ENCODE results near the gene SARS1. TPM values are rescaled to one million over a fixed set of nuclear protein-coding genes. Genes with fewer than 3 reads are reported as not detected.

The SARS1 gene
- total RNA-seq, 1 experiment from 2014 or later: 129 TPM

GRCh38 chr1:109252893-109253802 is 39.4 kb downstream of the SARS1 start:
- no peaks in the 10 kb centered on the region for H3K9me3 Mint-ChIP-seq (ENCODE audit: low read depth, unreplicated experiment)
- no peak for DNase-seq
- no peak for TF ChIP-seq CTCF (IDR thresholded peaks at IDR 0.05; ENCODE audit: unreplicated experiment)
- no peak overlapping the region for H3K27ac Mint-ChIP-seq (ENCODE audit: unreplicated experiment)
- H3K27me3 Mint-ChIP-seq (ENCODE audit: unreplicated experiment): no peaks in the 10 kb centered on the region
- intact Hi-C loops (cut with micrococcal nuclease; ENCODE audit: unreplicated experiment): no loop called here
- peaks cover 5% of the 10 kb centered on the region for H3K36me3 Mint-ChIP-seq (ENCODE audit: insufficient read depth, unreplicated experiment)
- H3K4me3 Mint-ChIP-seq (ENCODE audit: low read depth, unreplicated experiment): no peak overlapping the region
- peaks cover 14% of the 10 kb centered on the region for H3K4me1 Mint-ChIP-seq (ENCODE audit: low read depth, unreplicated experiment)
- no TSS peak for BruUV-seq (replicated peaks)
- CTCF ChIA-PET: no interaction called here

GRCh38 chr1:109253803-109254620 is 40.3 kb downstream of the SARS1 start:
- Mint-ChIP-seq H3K27me3 (ENCODE audit: unreplicated experiment) (no peaks in the 10 kb centered on the region), H3K36me3 (ENCODE audit: insufficient read depth, unreplicated experiment) (peaks cover 5% of the 10 kb centered on the region), H3K4me3 (ENCODE audit: low read depth, unreplicated experiment) (no peak overlapping the region), H3K4me1 (ENCODE audit: low read depth, unreplicated experiment) (peaks cover 14% of the 10 kb centered on the region), H3K27ac (ENCODE audit: unreplicated experiment) (no peak overlapping the region), H3K9me3 (ENCODE audit: low read depth, unreplicated experiment) (no peaks in the 10 kb centered on the region)
- intact Hi-C loops (cut with micrococcal nuclease; ENCODE audit: unreplicated experiment): no loop called here
- no TSS peak for BruUV-seq (replicated peaks)
- no peak for DNase-seq
- CTCF ChIA-PET: no interaction called here
- TF ChIP-seq CTCF (IDR thresholded peaks at IDR 0.05; ENCODE audit: unreplicated experiment): no peak

DNA sequence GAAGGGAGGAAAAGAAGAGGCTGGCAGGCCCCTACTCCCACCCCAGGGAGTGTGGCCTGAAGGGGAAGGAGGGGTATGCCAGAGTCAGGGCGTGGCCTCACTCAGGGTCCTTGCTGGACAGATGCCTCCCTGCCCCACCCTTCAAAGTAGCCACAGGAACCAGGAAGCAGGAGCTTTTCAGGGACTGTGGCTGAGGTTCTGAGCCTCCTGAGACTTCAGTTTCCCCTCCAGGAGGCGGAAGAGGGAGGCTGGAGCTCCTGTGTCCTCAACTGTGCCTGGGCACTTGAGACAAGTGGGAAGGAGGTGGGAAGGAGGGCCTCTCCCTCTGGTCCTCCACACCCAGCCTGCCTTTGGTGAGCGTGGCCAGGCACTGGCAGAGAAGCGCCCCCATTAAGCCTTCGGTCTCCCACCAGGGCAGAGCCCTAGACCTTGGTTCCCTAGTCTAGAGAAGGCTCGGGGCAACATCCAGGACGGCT is 40.9 kb downstream of the SARS1 start:
- no TSS peak for BruUV-seq (replicated peaks)

More for the DNA sequence above, 40.9 kb downstream of the SARS1 start:
- peaks cover 14% of the 10 kb centered on the region for H3K4me1 Mint-ChIP-seq (ENCODE audit: low read depth, unreplicated experiment)
- CTCF ChIA-PET: no interaction called here
- H3K4me3 Mint-ChIP-seq (ENCODE audit: low read depth, unreplicated experiment): no peak overlapping the region
- DNase-seq: no peak
- TF ChIP-seq CTCF (IDR thresholded peaks at IDR 0.05; ENCODE audit: unreplicated experiment): no peak
- intact Hi-C loops (cut with micrococcal nuclease; ENCODE audit: unreplicated experiment): no loop called here
- H3K27ac Mint-ChIP-seq (ENCODE audit: unreplicated experiment): no peak overlapping the region
- H3K36me3 Mint-ChIP-seq (ENCODE audit: insufficient read depth, unreplicated experiment): peaks cover 5% of the 10 kb centered on the region
- no peaks in the 10 kb centered on the region for H3K9me3 Mint-ChIP-seq (ENCODE audit: low read depth, unreplicated experiment)
- H3K27me3 Mint-ChIP-seq (ENCODE audit: unreplicated experiment): no peaks in the 10 kb centered on the region
